ENCODE results near the gene AGRN.

DNA sequence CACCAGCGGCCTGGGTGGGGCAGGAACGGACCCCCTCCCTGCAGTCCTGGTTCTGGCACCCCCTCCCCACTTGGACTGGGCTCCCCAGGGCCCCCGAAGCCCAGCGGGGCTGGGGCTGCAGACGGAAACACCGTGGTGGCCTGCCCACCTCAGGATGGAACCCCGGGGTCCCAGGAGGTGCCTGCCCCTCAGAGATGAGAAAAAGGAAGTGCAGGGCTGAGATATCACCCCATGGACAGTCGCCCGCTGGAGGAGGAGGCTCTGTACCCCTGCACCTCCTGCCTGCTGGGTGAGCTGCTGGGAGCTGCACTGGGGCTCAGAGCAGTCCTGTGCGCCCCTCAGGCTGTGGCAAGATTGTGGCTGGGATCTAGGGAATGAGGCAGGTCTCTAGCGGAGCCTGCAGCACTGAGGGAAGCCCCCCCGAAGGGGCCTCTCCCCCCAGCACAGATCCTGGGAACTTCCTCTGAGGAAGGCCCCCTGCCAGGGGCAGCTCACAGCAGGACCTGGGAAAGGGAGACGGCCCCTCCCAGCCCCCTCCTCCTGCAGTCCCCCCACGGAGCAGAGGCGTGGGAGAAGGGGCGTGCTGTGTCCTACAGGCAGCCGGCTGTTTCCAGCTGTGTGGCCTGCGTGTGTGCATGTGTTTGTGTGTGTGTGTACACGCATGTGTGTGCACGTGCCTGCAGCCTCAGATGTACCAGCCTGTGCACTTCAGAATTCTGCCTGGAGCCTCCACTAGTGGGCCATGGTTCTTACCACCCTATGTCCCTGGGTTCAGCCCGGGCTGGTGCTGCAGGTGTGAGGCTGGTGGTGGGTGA lies 6.9 kb downstream of the AGRN start:
- TF ChIP-seq POLR2A (IDR thresholded peaks at IDR 0.05) = no peak
- TF ChIP-seq, protein P1, sequence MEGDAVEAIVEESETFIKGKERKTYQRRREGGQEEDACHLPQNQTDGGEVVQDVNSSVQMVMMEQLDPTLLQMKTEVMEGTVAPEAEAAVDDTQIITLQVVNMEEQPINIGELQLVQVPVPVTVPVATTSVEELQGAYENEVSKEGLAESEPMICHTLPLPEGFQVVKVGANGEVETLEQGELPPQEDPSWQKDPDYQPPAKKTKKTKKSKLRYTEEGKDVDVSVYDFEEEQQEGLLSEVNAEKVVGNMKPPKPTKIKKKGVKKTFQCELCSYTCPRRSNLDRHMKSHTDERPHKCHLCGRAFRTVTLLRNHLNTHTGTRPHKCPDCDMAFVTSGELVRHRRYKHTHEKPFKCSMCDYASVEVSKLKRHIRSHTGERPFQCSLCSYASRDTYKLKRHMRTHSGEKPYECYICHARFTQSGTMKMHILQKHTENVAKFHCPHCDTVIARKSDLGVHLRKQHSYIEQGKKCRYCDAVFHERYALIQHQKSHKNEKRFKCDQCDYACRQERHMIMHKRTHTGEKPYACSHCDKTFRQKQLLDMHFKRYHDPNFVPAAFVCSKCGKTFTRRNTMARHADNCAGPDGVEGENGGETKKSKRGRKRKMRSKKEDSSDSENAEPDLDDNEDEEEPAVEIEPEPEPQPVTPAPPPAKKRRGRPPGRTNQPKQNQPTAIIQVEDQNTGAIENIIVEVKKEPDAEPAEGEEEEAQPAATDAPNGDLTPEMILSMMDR (IDR thresholded peaks at IDR 0.05) = no peak

Data from suprapubic skin (tissue), 3 donors.